MG63 (cell line): ENCODE results near the gene BCAM. TPM values are rescaled to one million over a fixed set of nuclear protein-coding genes. Genes with fewer than 3 reads are reported as not detected.
"Not testable (repeated sequence)": the region's sequence is repeated elsewhere in the genome, so short reads cannot be mapped to it uniquely, and the experiment has no call there.

Experiments used
- DNase-seq: peaks from one replicate; pipeline ENCODE4 v3.0.0-alpha.2; 2020
- H3K27me3 ChIP-seq: fragments of 250-450 bp; sonication (Bioruptor Pico); 2 replicates; pipeline ENCODE4 v1.5.1; 2020; ENCODE audit warnings: mild to moderate bottlenecking, moderate library complexity
- H3K36me3 ChIP-seq: fragments of 250-450 bp; sonication (Bioruptor Pico); 2 replicates; pipeline ENCODE4 v1.5.1; 2020; ENCODE audit warnings: mild to moderate bottlenecking, moderate library complexity
- H3K4me3 ChIP-seq: fragments of 250-450 bp; sonication (Bioruptor Pico); 2 replicates; pipeline ENCODE4 v1.5.1; 2020; ENCODE audit warnings: mild to moderate bottlenecking, moderate library complexity
- H3K9me3 ChIP-seq: fragments of 250-450 bp; sonication (Bioruptor Pico); 2 replicates; pipeline ENCODE4 v1.5.1; 2020; ENCODE audit warnings: mild to moderate bottlenecking, moderate library complexity
- total RNA-seq: library from RNA; depleted of rRNA; stranded (reverse); fragments of >200 nt; shearing (Covaris generic); gene quantifications from 2 replicates; pipeline ENCODE4 v1.2.3, GENCODE V29; 2014; ENCODE audit warnings: low replicate concordance

Gene BCAM
- total RNA-seq, 1 experiment from 2014 or later = 4.1 TPM

- H3K9me3 ChIP-seq = no peaks in the 10 kb centered on the region
- H3K27me3 ChIP-seq = peaks cover 3% of the 10 kb centered on the region; the same call in 1 of the 2 replicates
- no peak overlapping the region for H3K4me3 ChIP-seq
- no peak for DNase-seq
- H3K36me3 ChIP-seq = no peaks in the 10 kb centered on the region
Measured at GRCh38 chr19:44822670-44823372, 13.9 kb downstream of the BCAM start.

- Histone ChIP-seq H3K4me3 (no peak overlapping the region), H3K9me3 (no peaks in the 10 kb centered on the region), H3K36me3 (no peaks in the 10 kb centered on the region), H3K27me3 (peaks cover 3% of the 10 kb centered on the region; the same call in 1 of the 2 replicates)
- no peak for DNase-seq
Measured at GRCh38 chr19:44823373-44823698, 14.4 kb downstream of the BCAM start.

- no peak for DNase-seq
- H3K36me3 ChIP-seq = no peaks in the 10 kb centered on the region
- H3K9me3 ChIP-seq = no peaks in the 10 kb centered on the region
- H3K4me3 ChIP-seq = no peak overlapping the region
- peaks cover 3% of the 10 kb centered on the region; the same call in 1 of the 2 replicates for H3K27me3 ChIP-seq
Measured at GRCh38 chr19:44824761-44825160, 15.9 kb downstream of the BCAM start.

GRCh38 chr19:44832875-44833274 is 24.0 kb downstream of the BCAM start:
- peak; percentile 36 for DNase-seq
- not testable (repeated sequence) for H3K27me3 ChIP-seq, H3K36me3 ChIP-seq, H3K9me3 ChIP-seq, H3K4me3 ChIP-seq

GRCh38 chr19:44834399-44834798 is 25.5 kb downstream of the BCAM start:
- not testable (repeated sequence) for H3K36me3 ChIP-seq, H3K9me3 ChIP-seq, H3K4me3 ChIP-seq, H3K27me3 ChIP-seq, DNase-seq

- Histone ChIP-seq H3K27me3 (no peaks in the 10 kb centered on the region), H3K9me3 (no peaks in the 10 kb centered on the region), H3K36me3 (no peaks in the 10 kb centered on the region), H3K4me3 (no peak overlapping the region)
- DNase-seq = no peak
Measured at GRCh38 chr19:44839276-44839675, 30.4 kb downstream of the BCAM start.

- no peak for DNase-seq
- Histone ChIP-seq H3K9me3 (no peaks in the 10 kb centered on the region), H3K36me3 (no peaks in the 10 kb centered on the region), H3K27me3 (no peaks in the 10 kb centered on the region), H3K4me3 (no peak overlapping the region)
Measured at GRCh38 chr19:44840811-44841210, 31.9 kb downstream of the BCAM start.

- Histone ChIP-seq H3K4me3 (no peak overlapping the region), H3K36me3 (no peaks in the 10 kb centered on the region), H3K27me3 (no peaks in the 10 kb centered on the region), H3K9me3 (no peaks in the 10 kb centered on the region)
- DNase-seq = no peak
Measured at GRCh38 chr19:44841231-44841630, 32.3 kb downstream of the BCAM start.

- peak overlapping the region; percentile 78 for H3K4me3 ChIP-seq
- H3K36me3 ChIP-seq = no peaks in the 10 kb centered on the region
- no peak for DNase-seq
- H3K27me3 ChIP-seq = no peaks in the 10 kb centered on the region
- H3K9me3 ChIP-seq = no peaks in the 10 kb centered on the region
Measured at GRCh38 chr19:44845286-44845611, 36.3 kb downstream of the BCAM start.

GRCh38 chr19:44845612-44846454 is 36.9 kb downstream of the BCAM start, which contains the start of gene NECTIN2:
Gene NECTIN2, plus strand, starts transcription at chr19:44846297. Its CDS starts 229 bp downstream, at chr19:44846526.
- Histone ChIP-seq H3K9me3 (no peaks in the 10 kb centered on the region), H3K4me3 (peak within 1 kb of the TSS; percentile 78), H3K36me3 (no peaks in the 10 kb centered on the region), H3K27me3 (no peaks in the 10 kb centered on the region)
- DNase-seq = peak; percentile 97

GRCh38 chr19:44846455-44847143 is 37.7 kb downstream of the BCAM start:
- Histone ChIP-seq H3K9me3 (no peaks in the 10 kb centered on the region), H3K36me3 (no peaks in the 10 kb centered on the region), H3K4me3 (peak overlapping the region; percentile 78), H3K27me3 (no peaks in the 10 kb centered on the region)
- DNase-seq = peak; percentile 22

GRCh38 chr19:44847144-44848035 is 38.5 kb downstream of the BCAM start:
- peak; percentile 35 for DNase-seq
- H3K4me3 ChIP-seq = peak overlapping the region; percentile 78
- H3K27me3 ChIP-seq = no peaks in the 10 kb centered on the region
- H3K9me3 ChIP-seq = no peaks in the 10 kb centered on the region
- no peaks in the 10 kb centered on the region for H3K36me3 ChIP-seq

- DNase-seq = no peak
- peak overlapping the region; percentile 78 for H3K4me3 ChIP-seq
- no peaks in the 10 kb centered on the region for H3K27me3 ChIP-seq
- no peaks in the 10 kb centered on the region for H3K9me3 ChIP-seq
- H3K36me3 ChIP-seq = no peaks in the 10 kb centered on the region
Measured at GRCh38 chr19:44848036-44848811, 39.3 kb downstream of the BCAM start.

GRCh38 chr19:44848812-44849447 is 40.0 kb downstream of the BCAM start:
- no peaks in the 10 kb centered on the region for H3K27me3 ChIP-seq
- no peak for DNase-seq
- H3K9me3 ChIP-seq = no peaks in the 10 kb centered on the region
- no peaks in the 10 kb centered on the region for H3K36me3 ChIP-seq
- H3K4me3 ChIP-seq = no peak overlapping the region

- no peaks in the 10 kb centered on the region for H3K27me3 ChIP-seq
- H3K36me3 ChIP-seq = no peaks in the 10 kb centered on the region
- H3K4me3 ChIP-seq = no peak overlapping the region
- H3K9me3 ChIP-seq = no peaks in the 10 kb centered on the region
- DNase-seq = no peak
Measured at GRCh38 chr19:44850641-44851109, 41.8 kb downstream of the BCAM start.
